Measurements from ENCODE around the gene LARP7.
"Not testable (repeated sequence)": the region's sequence is repeated elsewhere in the genome, so short reads cannot be mapped to it uniquely, and the experiment has no call there.

The LARP7 gene

DNA sequence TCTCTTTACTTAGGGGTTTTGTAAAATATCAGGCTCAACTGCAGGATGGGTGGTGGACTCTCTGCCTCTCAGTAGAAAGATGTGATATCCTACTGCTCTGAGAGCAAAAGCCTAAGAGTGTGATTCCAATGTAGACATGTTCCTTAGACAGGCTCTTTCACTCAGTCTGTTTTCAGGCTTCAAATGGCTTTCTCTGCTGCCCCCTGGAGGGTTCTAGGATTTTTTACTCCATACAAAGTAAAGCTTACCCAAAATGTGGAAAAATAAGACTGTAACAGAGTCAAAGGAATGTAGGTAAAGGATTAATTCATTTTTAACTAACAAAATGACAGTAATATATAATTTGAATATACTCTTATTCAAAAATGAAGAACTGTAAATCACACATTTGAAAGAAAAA, 32.4 kb upstream of the LARP7 start:
- H3K27ac ChIP-seq (ENCODE audit: low read depth, low read length, poor library complexity, severe bottlenecking): no peak overlapping the region
- H3K4me3 ChIP-seq (ENCODE audit: low read depth, low read length, poor library complexity, severe bottlenecking): no peak overlapping the region
- H3K4me1 ChIP-seq (ENCODE audit: insufficient read depth, low read length, severe bottlenecking): no peaks in the 10 kb centered on the region
- H3K27me3 ChIP-seq (ENCODE audit: insufficient read depth, low read length): no peaks in the 10 kb centered on the region
- H3K79me2 ChIP-seq (ENCODE audit: insufficient read depth, low read length): no peaks in the 10 kb centered on the region
- no peaks in the 10 kb centered on the region for H4K20me1 ChIP-seq (ENCODE audit: insufficient read depth, low read length)
- no peak for TF ChIP-seq EZH2 (IDR thresholded peaks at IDR 0.05; ENCODE audit: borderline replicate concordance, low read length)
- TF ChIP-seq, protein P1, sequence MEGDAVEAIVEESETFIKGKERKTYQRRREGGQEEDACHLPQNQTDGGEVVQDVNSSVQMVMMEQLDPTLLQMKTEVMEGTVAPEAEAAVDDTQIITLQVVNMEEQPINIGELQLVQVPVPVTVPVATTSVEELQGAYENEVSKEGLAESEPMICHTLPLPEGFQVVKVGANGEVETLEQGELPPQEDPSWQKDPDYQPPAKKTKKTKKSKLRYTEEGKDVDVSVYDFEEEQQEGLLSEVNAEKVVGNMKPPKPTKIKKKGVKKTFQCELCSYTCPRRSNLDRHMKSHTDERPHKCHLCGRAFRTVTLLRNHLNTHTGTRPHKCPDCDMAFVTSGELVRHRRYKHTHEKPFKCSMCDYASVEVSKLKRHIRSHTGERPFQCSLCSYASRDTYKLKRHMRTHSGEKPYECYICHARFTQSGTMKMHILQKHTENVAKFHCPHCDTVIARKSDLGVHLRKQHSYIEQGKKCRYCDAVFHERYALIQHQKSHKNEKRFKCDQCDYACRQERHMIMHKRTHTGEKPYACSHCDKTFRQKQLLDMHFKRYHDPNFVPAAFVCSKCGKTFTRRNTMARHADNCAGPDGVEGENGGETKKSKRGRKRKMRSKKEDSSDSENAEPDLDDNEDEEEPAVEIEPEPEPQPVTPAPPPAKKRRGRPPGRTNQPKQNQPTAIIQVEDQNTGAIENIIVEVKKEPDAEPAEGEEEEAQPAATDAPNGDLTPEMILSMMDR (IDR thresholded peaks at IDR 0.05; ENCODE audit: low read length): peak; percentile 66
- H3K9me2 ChIP-seq (ENCODE audit: low read depth, low read length): no peaks in the 10 kb centered on the region
- no peaks in the 10 kb centered on the region for H3F3A ChIP-seq (ENCODE audit: insufficient read depth, low read length)
- H3K4me2 ChIP-seq (ENCODE audit: low read length): no peak overlapping the region
- H3K9me3 ChIP-seq (ENCODE audit: low read length): no peaks in the 10 kb centered on the region
- H2AFZ ChIP-seq (ENCODE audit: low read length): no peak overlapping the region
- no peak overlapping the region for H3K9ac ChIP-seq (ENCODE audit: low read length)
- peaks cover 36% of the 10 kb centered on the region for H3K36me3 ChIP-seq (ENCODE audit: insufficient read depth, low read length)

DNA sequence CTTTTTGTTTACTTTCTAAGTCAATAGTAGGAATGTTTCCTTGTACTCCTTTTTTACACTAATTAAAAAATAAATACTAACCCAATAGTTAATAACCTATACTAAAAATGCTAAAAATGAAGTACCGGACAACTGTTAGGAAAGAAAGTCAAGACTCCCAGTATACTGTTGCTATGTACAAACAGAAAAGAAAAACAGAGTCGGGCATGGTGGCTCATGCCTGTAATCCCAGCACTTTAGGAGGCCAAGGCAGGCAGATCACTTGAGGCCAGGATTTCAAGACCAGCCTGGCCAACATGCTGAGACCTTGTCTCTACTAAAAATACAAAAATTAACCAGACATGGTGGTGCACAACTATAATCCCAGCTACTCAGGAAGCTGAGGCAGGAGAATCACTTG, 24.1 kb upstream of the LARP7 start:
- H3K9me3 ChIP-seq (ENCODE audit: low read length); H4K20me1 ChIP-seq (ENCODE audit: insufficient read depth, low read length); H3K79me2 ChIP-seq (ENCODE audit: insufficient read depth, low read length); H3F3A ChIP-seq (ENCODE audit: insufficient read depth, low read length); H3K4me3 ChIP-seq (ENCODE audit: low read depth, low read length, poor library complexity, severe bottlenecking); H3K9ac ChIP-seq (ENCODE audit: low read length); H3K27ac ChIP-seq (ENCODE audit: low read depth, low read length, poor library complexity, severe bottlenecking); H3K9me2 ChIP-seq (ENCODE audit: low read depth, low read length); H3K4me1 ChIP-seq (ENCODE audit: insufficient read depth, low read length, severe bottlenecking); H2AFZ ChIP-seq (ENCODE audit: low read length); H3K4me2 ChIP-seq (ENCODE audit: low read length); H3K27me3 ChIP-seq (ENCODE audit: insufficient read depth, low read length): not testable (repeated sequence)
- peaks cover 28% of the 10 kb centered on the region for H3K36me3 ChIP-seq (ENCODE audit: insufficient read depth, low read length)

DNA sequence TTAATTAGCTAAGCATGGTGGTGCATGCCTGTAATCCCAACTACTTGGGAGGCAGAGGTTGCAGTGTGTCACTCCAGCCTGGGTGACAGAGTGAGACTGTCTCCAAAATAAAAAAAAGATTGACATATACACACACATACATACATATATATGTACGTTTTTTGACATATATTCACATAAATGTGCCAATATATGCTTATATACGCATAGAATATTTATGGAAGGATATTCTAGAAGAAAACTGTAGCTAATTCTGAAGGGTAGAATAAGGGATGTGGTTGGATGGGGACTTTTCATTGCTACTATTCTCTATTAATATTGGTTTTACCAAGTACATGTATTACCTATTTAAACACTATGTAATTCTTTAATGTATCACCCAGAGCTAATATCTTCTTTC, 20.0 kb upstream of the LARP7 start:
- no peak overlapping the region for H3K4me2 ChIP-seq (ENCODE audit: low read length)
- H3K4me3 ChIP-seq (ENCODE audit: low read depth, low read length, poor library complexity, severe bottlenecking): no peak overlapping the region
- no peaks in the 10 kb centered on the region for H3F3A ChIP-seq (ENCODE audit: insufficient read depth, low read length)
- TF ChIP-seq EZH2 (IDR thresholded peaks at IDR 0.05; ENCODE audit: borderline replicate concordance, low read length): no peak
- peaks cover 30% of the 10 kb centered on the region for H3K36me3 ChIP-seq (ENCODE audit: insufficient read depth, low read length)
- no peaks in the 10 kb centered on the region for H3K79me2 ChIP-seq (ENCODE audit: insufficient read depth, low read length)
- H2AFZ ChIP-seq (ENCODE audit: low read length): no peak overlapping the region
- H3K27ac ChIP-seq (ENCODE audit: low read depth, low read length, poor library complexity, severe bottlenecking): no peak overlapping the region
- no peaks in the 10 kb centered on the region for H3K4me1 ChIP-seq (ENCODE audit: insufficient read depth, low read length, severe bottlenecking)
- no peaks in the 10 kb centered on the region for H4K20me1 ChIP-seq (ENCODE audit: insufficient read depth, low read length)
- no peaks in the 10 kb centered on the region for H3K9me3 ChIP-seq (ENCODE audit: low read length)
- H3K27me3 ChIP-seq (ENCODE audit: insufficient read depth, low read length): no peaks in the 10 kb centered on the region
- H3K9me2 ChIP-seq (ENCODE audit: low read depth, low read length): no peaks in the 10 kb centered on the region
- H3K9ac ChIP-seq (ENCODE audit: low read length): no peak overlapping the region

DNA sequence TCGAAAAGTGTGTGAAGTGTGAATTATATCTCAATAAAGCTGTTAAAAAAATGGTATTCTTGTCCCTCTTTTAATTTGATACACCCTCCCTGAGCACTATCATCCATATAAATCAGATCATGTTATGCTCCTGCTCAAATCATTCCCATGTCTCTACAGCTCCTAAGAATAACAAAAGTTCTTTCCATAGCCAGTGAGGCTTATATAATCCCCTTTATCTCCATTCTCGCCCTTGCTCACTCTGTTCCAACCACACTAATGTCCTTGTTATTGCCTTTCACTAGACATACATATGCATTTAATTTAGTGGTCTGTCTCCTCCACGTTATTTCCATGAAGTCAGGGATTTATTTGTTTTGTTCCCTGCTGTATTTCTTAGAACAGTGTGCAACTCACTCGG, 10.7 kb upstream of the LARP7 start:
- Histone ChIP-seq H3K4me1 (ENCODE audit: insufficient read depth, low read length, severe bottlenecking) (no peaks in the 10 kb centered on the region), H3K27me3 (ENCODE audit: insufficient read depth, low read length) (no peaks in the 10 kb centered on the region), H3K36me3 (ENCODE audit: insufficient read depth, low read length) (peaks cover 51% of the 10 kb centered on the region), H3K4me3 (ENCODE audit: low read depth, low read length, poor library complexity, severe bottlenecking) (no peak overlapping the region), H3K79me2 (ENCODE audit: insufficient read depth, low read length) (no peaks in the 10 kb centered on the region), H3F3A (ENCODE audit: insufficient read depth, low read length) (no peaks in the 10 kb centered on the region), H3K9me2 (ENCODE audit: low read depth, low read length) (no peaks in the 10 kb centered on the region), H3K27ac (ENCODE audit: low read depth, low read length, poor library complexity, severe bottlenecking) (no peak overlapping the region), H3K9me3 (ENCODE audit: low read length) (no peaks in the 10 kb centered on the region), H4K20me1 (ENCODE audit: insufficient read depth, low read length) (no peaks in the 10 kb centered on the region), H3K9ac (ENCODE audit: low read length) (no peak overlapping the region), H3K4me2 (ENCODE audit: low read length) (no peak overlapping the region), H2AFZ (ENCODE audit: low read length) (no peak overlapping the region)
- TF ChIP-seq, protein P1 (IDR thresholded peaks at IDR 0.05; ENCODE audit: low read length): no peak
- TF ChIP-seq EZH2 (IDR thresholded peaks at IDR 0.05; ENCODE audit: borderline replicate concordance, low read length): no peak

Data from OCI-LY1 (cell line).